Naive thymus-derived CD8-positive, alpha-beta T cell (primary cell): ENCODE measurements around the gene BIRC3. TPM values are rescaled to one million over a fixed set of nuclear protein-coding genes. Genes with fewer than 3 reads are reported as not detected.
"Not testable (repeated sequence)": the region's sequence is repeated elsewhere in the genome, so short reads cannot be mapped to it uniquely, and the experiment has no call there.

Experiments used
- ATAC-seq, 2 donors: fragments of 150-1000 bp; cut with Tn5 transposase in 1 of 2; sonication (Bioruptor Pico), chemical (Tn5 transposase) in 1 of 2; 1 replicate in 1 of 2; 2 replicates in 1 of 2; pipeline ENCODE4 v1.10.0; 2021; ENCODE audit warnings: mild to moderate bottlenecking in 2 of 2, moderate library complexity in 2 of 2
- POLR2A ChIA-PET: fragments of 350-600 bp; sonication (Branson Sonifier 250); formaldehyde crosslinking; loops from one replicate; lab custom pipeline; 2021; ENCODE audit warnings: antibody characterized with exemption; lab: Charles Lee
- DNase-seq, 10 donors: peaks; one replicate each; pipeline versions ENCODE4 v3.0.0 to v3.0.0-alpha.2; 2020 to 2022
- H3K27ac Mint-ChIP-seq, 10 donors: one replicate each; pipeline ENCODE4 v1.8.0; 2020 to 2022; ENCODE audit warnings: mild to moderate bottlenecking in 10 of 10, mixed read lengths in 10 of 10, moderate library complexity in 4 of 10, inconsistent platforms in 1 of 10
- H3K27me3 Mint-ChIP-seq, 5 donors: one replicate each; pipeline ENCODE4 v1.8.0; 2021 to 2022; ENCODE audit warnings: mixed read lengths in 5 of 5
- H3K36me3 Mint-ChIP-seq, 3 donors: one replicate each; pipeline ENCODE4 v1.8.0; 2020 to 2022; ENCODE audit warnings: mixed read lengths in 3 of 3, mild to moderate bottlenecking in 2 of 3, inconsistent platforms in 1 of 3
- H3K4me1 Mint-ChIP-seq, 4 donors: one replicate each; pipeline ENCODE4 v1.8.0; 2021 to 2022; ENCODE audit warnings: mixed read lengths in 4 of 4
- H3K4me3 Mint-ChIP-seq, 10 donors: one replicate each; pipeline ENCODE4 v1.8.0; 2020 to 2022; ENCODE audit warnings: mild to moderate bottlenecking in 10 of 10, mixed read lengths in 10 of 10, moderate library complexity in 6 of 10, inconsistent platforms in 1 of 10
- H3K9me3 Mint-ChIP-seq, 9 donors: one replicate each; pipeline ENCODE4 v1.8.0; 2020 to 2022; ENCODE audit warnings: mixed read lengths in 9 of 9, mild to moderate bottlenecking in 3 of 9, inconsistent platforms in 1 of 9, moderate library complexity in 1 of 9
- polyA plus RNA-seq, 3 donors: library from polyadenylated mRNA; unstranded; fragments of 300-500 nt; fragmentation: Illumina TruSeq; gene quantifications; one replicate each; pipeline ENCODE4 v1.2.3, GENCODE V29; 2021
- total RNA-seq, 8 experiments: library from RNA in 2 of 8; stranded (reverse) in 2 of 8; gene quantifications; one replicate each; pipeline ENCODE4 v1.2.3 and lab custom pipeline; 2021 to 2026

The BIRC3 gene
- total and polyA plus RNA-seq, 5 experiments from 2014 or later, result 16.7 to 97.7 (median 22.9) TPM

- H3K27me3 Mint-ChIP-seq, result no peaks in the 10 kb centered on the region
- H3K4me3 Mint-ChIP-seq, result peak overlapping the region; percentile 72 to 87 (median 77)
- POLR2A ChIA-PET, result interaction anchor here (0.7 to 3.6 kb wide), 5 partner anchors 9 to 48 kb away, joined by 4 to 42 read pairs (median 4); partner anchors contain the start of gene BIRC2
- H3K4me1 Mint-ChIP-seq, result peaks cover 32 to 69% (median 63%) of the 10 kb centered on the region in 4 donors
- ATAC-seq (peak in 1 of 2 donors; percentile 36), DNase-seq (peak in 4 of 10 donors; percentile 17 to 46 (median 24))
- H3K36me3 Mint-ChIP-seq, result peaks cover 26 to 71% (median 47%) of the 10 kb centered on the region in 3 donors
- H3K27ac Mint-ChIP-seq, result peak overlapping the region; percentile 94 to 99 (median 96)
- H3K9me3 Mint-ChIP-seq, result peaks cover 0 to 29% (median 13%) of the 10 kb centered on the region in 9 donors
Observed at GRCh38 chr11:102360681-102361080, 43.4 kb downstream of the BIRC3 start.

- no peaks in the 10 kb centered on the region for H3K27me3 Mint-ChIP-seq
- POLR2A ChIA-PET, result interaction anchor here (0.6 to 3.6 kb wide), 7 partner anchors 10 to 122 kb away, joined by 3 to 42 read pairs (median 4); partner anchors contain the start of gene BIRC2
- H3K36me3 Mint-ChIP-seq, result peaks cover 23 to 70% (median 45%) of the 10 kb centered on the region in 3 donors
- H3K9me3 Mint-ChIP-seq, result peaks cover 0 to 25% (median 13%) of the 10 kb centered on the region in 9 donors
- peak overlapping the region; percentile 94 to 99 (median 96) for H3K27ac Mint-ChIP-seq
- DNase-seq, result peak; percentile 17 to 81 (median 68)
- H3K4me3 Mint-ChIP-seq, result peak overlapping the region; percentile 72 to 87 (median 77)
- ATAC-seq, result peak; percentile 80 to 82
- H3K4me1 Mint-ChIP-seq, result peaks cover 32 to 71% (median 63%) of the 10 kb centered on the region in 4 donors
Observed at GRCh38 chr11:102361086-102362031, 44.1 kb downstream of the BIRC3 start.

GRCh38 chr11:102364991-102365390 is 47.7 kb downstream of the BIRC3 start:
- POLR2A ChIA-PET, result no interaction called here
- peaks cover 17 to 67% (median 37%) of the 10 kb centered on the region in 3 donors for H3K36me3 Mint-ChIP-seq

DNA sequence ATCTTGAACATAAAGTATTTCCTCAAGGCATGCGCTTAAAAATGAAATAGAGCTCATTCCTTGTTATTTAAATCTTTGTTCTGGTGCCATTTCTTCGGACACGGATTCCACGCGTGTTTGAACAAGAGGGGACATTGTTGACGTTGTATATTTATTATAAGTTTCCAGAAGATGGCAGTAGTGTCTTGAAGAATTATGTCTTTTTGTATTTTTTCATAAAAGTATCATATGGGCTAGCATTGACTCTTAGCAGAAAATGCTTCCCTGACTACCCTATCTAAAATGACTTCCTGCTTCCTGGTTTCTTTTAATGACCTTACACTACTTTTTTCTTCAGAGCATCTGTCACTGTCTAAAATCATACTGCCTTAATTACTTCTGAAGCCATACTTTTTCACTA is 50.1 kb downstream of the BIRC3 start:
- H3K4me1 Mint-ChIP-seq, result peaks cover 14 to 44% (median 35%) of the 10 kb centered on the region in 4 donors
- H3K4me3 Mint-ChIP-seq, result peak overlapping the region in 3 of 10 donors; percentile 0 to 31 (median 28)
- H3K27me3 Mint-ChIP-seq, result no peaks in the 10 kb centered on the region
- POLR2A ChIA-PET, result interaction anchor here (0.7 to 1.3 kb wide), 3 partner anchors 9 to 128 kb away, joined by 3 read pairs; no protein-coding TSS in a partner anchor
- DNase-seq (peak in 4 of 10 donors; percentile 20 to 64 (median 50)), ATAC-seq (peak; percentile 84 to 85)
- H3K36me3 Mint-ChIP-seq, result peaks cover 10 to 61% (median 29%) of the 10 kb centered on the region in 3 donors
- peak overlapping the region; percentile 20 to 93 (median 81) for H3K27ac Mint-ChIP-seq
- H3K9me3 Mint-ChIP-seq, result peaks cover 0 to 2% (median 0%) of the 10 kb centered on the region in 9 donors

More at GRCh38 chr11:102364991-102365390, 47.7 kb downstream of the BIRC3 start:
- ATAC-seq (no peak), DNase-seq (no peak)
- no peak overlapping the region for H3K4me3 Mint-ChIP-seq
- H3K4me1 Mint-ChIP-seq, result peaks cover 24 to 60% (median 49%) of the 10 kb centered on the region in 4 donors
- peaks cover 0 to 12% (median 4%) of the 10 kb centered on the region in 9 donors for H3K9me3 Mint-ChIP-seq
- H3K27ac Mint-ChIP-seq, result peak overlapping the region in 9 of 10 donors; percentile 16 to 91 (median 72)
- H3K27me3 Mint-ChIP-seq, result no peaks in the 10 kb centered on the region

DNA sequence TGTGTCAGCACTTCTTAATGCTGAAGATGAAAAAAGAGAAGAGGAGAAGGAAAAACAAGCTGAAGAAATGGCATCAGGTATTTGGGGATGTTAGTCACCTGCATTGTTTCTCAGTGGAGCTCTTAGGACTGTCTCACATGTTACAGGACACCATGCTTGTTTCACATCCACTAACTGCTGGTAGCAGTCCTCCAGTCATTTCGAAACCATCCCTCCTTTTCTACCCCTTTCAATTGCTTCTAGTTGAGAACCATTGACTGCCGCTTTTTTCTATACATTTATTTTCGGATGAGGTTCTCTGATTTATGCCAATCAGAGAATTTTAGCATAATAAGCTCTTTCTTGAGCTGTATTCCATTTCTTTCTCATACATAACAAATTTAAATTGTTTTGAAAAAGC is 51.2 kb downstream of the BIRC3 start:
- no peak overlapping the region for H3K4me3 Mint-ChIP-seq
- POLR2A ChIA-PET, result interaction anchor here (1.0 kb wide), 1 partner anchor 22 kb away, joined by 3 read pairs; no protein-coding TSS in a partner anchor
- ATAC-seq, result no peak

DNA sequence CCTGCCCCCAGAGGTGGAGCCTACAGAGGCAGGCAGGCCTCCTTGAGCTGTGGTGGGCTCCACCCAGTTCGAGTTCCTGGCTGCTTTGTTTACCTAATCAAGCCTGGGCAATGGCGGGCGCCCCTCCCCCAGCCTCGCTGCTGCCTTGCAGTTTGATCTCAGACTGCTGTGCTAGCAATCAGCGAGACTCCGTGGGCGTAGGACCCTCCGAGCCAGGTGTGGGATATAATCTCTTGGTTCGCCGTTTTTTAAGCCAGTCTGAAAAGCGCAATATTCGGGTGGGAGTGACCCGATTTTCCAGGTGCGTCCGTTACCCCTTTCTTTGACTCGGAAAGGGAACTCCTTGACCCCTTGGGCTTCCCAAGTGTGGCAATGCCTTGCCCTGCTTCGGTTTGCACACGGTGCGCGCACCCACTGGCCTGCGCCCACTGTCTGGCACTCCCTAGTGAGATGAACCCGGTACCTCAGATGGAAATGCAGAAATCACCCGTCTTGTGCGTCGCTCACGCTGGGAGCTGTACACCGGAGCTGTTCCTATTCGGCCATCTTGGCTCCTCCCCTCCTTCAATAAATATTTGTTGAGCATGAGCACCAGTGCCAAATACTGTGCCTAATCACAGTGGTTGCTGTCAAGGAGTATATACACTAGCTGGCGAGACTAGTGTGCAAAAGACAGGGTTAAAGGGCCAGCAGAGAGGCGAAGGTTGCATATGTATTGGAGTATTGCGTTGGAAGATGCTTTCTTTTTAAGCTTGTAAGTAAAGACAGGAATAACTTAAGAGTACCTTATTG is 57.5 kb downstream of the BIRC3 start:
- H3K4me3 Mint-ChIP-seq, result peak overlapping the region in 9 of 10 donors; percentile 33 to 73 (median 57)
- H3K4me1 Mint-ChIP-seq, result peaks cover 11 to 32% (median 28%) of the 10 kb centered on the region in 4 donors
- H3K27ac Mint-ChIP-seq, result peak overlapping the region in 9 of 10 donors; percentile 35 to 85 (median 69)
- peaks cover 0 to 47% (median 30%) of the 10 kb centered on the region in 3 donors for H3K36me3 Mint-ChIP-seq
- POLR2A ChIA-PET, result interaction anchor here (1.1 to 1.4 kb wide), 3 partner anchors 13 to 77 kb away, joined by 4 to 5 read pairs (median 4); no protein-coding TSS in a partner anchor
- peak in 4 of 10 donors; percentile 36 to 48 (median 46) for DNase-seq
- H3K27me3 Mint-ChIP-seq, H3K9me3 Mint-ChIP-seq: not testable (repeated sequence)
- peak in 1 of 2 donors; percentile 30 for ATAC-seq

More for the DNA sequence above, 51.2 kb downstream of the BIRC3 start:
- no peak for DNase-seq
- Mint-ChIP-seq H3K27ac (peak overlapping the region in 5 of 10 donors; percentile 20 to 56 (median 49)), H3K36me3 (peaks cover 10 to 52% (median 26%) of the 10 kb centered on the region in 3 donors), H3K27me3 (no peaks in the 10 kb centered on the region), H3K9me3 (peaks cover 0 to 2% (median 0%) of the 10 kb centered on the region in 9 donors), H3K4me1 (peaks cover 14 to 40% (median 33%) of the 10 kb centered on the region in 4 donors)

DNA sequence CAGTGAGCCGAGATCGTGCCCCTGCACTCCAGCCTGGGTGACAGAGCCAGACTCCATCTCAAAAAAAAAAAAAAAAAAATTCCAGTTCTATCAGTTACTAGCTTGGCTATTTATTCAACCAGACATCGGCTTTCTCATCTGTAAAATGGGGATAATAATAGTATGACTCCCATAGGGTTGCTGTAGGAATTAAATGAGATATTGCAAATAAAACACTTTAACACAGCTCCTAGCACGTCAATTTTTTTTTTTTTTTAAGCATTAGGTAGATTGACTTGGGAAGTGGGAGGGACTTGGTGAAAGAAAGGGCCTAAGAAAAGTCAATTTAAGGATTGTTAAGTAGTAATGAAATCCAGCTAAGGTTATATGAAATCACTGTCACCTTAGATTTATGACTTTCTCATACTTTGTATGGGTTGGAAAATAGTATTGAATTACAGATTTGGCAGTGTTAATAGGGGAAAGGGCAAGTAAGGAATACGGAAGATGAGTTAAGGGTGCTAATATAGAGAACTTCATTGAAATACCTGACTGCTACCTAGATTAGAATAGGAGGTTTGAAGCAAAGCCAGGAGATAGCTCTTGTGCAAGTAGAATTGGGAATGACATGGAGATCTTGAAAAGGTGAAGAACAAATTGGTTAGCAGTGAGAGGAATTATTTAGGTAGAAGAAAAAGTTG is 58.6 kb downstream of the BIRC3 start:
- H3K36me3 Mint-ChIP-seq, result peaks cover 0 to 57% (median 35%) of the 10 kb centered on the region in 3 donors
- peak overlapping the region in 3 of 10 donors; percentile 2 to 28 (median 4) for H3K4me3 Mint-ChIP-seq
- ATAC-seq (no peak), DNase-seq (no peak)
- H3K9me3 Mint-ChIP-seq, result peaks cover 0 to 2% (median 0%) of the 10 kb centered on the region in 9 donors
- peak overlapping the region in 5 of 10 donors; percentile 6 to 84 (median 53) for H3K27ac Mint-ChIP-seq
- peaks cover 11 to 32% (median 28%) of the 10 kb centered on the region in 4 donors for H3K4me1 Mint-ChIP-seq
- no peaks in the 10 kb centered on the region for H3K27me3 Mint-ChIP-seq
- POLR2A ChIA-PET, result interaction anchor here (0.9 to 1.4 kb wide), 4 partner anchors 14 to 76 kb away, joined by 4 to 6 read pairs (median 4); no protein-coding TSS in a partner anchor

DNA sequence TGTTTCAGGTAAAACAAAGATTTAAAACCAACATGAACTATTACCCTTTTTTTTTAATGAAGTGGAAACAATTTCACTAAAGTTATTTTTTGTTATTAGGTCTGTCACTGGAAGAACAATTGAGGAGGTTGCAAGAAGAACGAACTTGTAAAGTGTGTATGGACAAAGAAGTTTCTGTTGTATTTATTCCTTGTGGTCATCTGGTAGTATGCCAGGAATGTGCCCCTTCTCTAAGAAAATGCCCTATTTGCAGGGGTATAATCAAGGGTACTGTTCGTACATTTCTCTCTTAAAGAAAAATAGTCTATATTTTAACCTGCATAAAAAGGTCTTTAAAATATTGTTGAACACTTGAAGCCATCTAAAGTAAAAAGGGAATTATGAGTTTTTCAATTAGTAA is 60.6 kb downstream of the BIRC3 start:
- DNase-seq (no peak), ATAC-seq (no peak)
- H3K9me3 Mint-ChIP-seq, result no peaks in the 10 kb centered on the region
- POLR2A ChIA-PET, result no interaction called here
- peaks cover 0 to 67% (median 36%) of the 10 kb centered on the region in 3 donors for H3K36me3 Mint-ChIP-seq
- H3K4me3 Mint-ChIP-seq, result no peak overlapping the region
- no peaks in the 10 kb centered on the region for H3K27me3 Mint-ChIP-seq
- peak overlapping the region in 1 of 10 donors; percentile 15 for H3K27ac Mint-ChIP-seq
- H3K4me1 Mint-ChIP-seq, result peaks cover 8 to 30% (median 24%) of the 10 kb centered on the region in 4 donors

DNA sequence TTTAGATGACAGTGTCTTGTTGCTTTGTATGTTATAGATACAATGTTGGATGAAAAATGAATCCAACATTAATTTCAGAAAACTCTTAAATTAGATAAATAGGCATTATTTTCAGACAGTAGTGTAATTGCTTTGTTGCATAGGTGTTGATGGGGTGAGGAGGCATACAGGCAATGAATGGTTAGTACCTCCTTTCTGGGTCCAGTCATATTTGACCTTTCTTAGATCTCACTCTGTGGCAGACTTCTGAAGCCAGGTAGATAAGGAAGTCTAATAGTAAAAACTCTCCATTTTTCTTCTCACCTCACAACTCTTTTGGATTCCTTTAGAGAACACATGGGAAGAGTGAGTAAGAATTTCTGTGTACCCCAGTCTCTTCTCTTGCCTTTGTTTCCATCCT is 61.5 kb downstream of the BIRC3 start:
- DNase-seq, result no peak
- H3K27me3 Mint-ChIP-seq, result no peaks in the 10 kb centered on the region
- ATAC-seq, result no peak
- POLR2A ChIA-PET, result interaction anchor here (1.2 kb wide), 1 partner anchor 73 kb away, joined by 3 read pairs; no protein-coding TSS in a partner anchor
- H3K4me3 Mint-ChIP-seq, result no peak overlapping the region
- H3K36me3 Mint-ChIP-seq, result peaks cover 0 to 75% (median 36%) of the 10 kb centered on the region in 3 donors
- peaks cover 8 to 31% (median 23%) of the 10 kb centered on the region in 4 donors for H3K4me1 Mint-ChIP-seq
- no peaks in the 10 kb centered on the region for H3K9me3 Mint-ChIP-seq
- H3K27ac Mint-ChIP-seq, result peak overlapping the region in 3 of 10 donors; percentile 2 to 37 (median 9)

GRCh38 chr11:102382384-102382783 is 65.1 kb downstream of the BIRC3 start:
- H3K36me3 Mint-ChIP-seq, result peaks cover 7 to 77% (median 40%) of the 10 kb centered on the region in 3 donors
- DNase-seq, result no peak

GRCh38 chr11:102383839-102384238 is 66.6 kb downstream of the BIRC3 start:
- Mint-ChIP-seq H3K27me3 (no peaks in the 10 kb centered on the region), H3K9me3 (no peaks in the 10 kb centered on the region), H3K4me1 (peaks cover 5 to 33% (median 27%) of the 10 kb centered on the region in 4 donors), H3K27ac (peak overlapping the region in 3 of 10 donors; percentile 12 to 34 (median 22)), H3K4me3 (no peak overlapping the region), H3K36me3 (peaks cover 13 to 73% (median 35%) of the 10 kb centered on the region in 3 donors)
- ATAC-seq, result no peak
- DNase-seq, result no peak
- POLR2A ChIA-PET, result interaction anchor here (1.0 kb wide), 1 partner anchor 17 kb away, joined by 3 read pairs; no protein-coding TSS in a partner anchor

More at GRCh38 chr11:102382384-102382783, 65.1 kb downstream of the BIRC3 start:
- POLR2A ChIA-PET, result no interaction called here
- Mint-ChIP-seq H3K9me3 (no peaks in the 10 kb centered on the region), H3K4me3 (no peak overlapping the region), H3K27ac (peak overlapping the region in 3 of 10 donors; percentile 6 to 49 (median 12)), H3K27me3 (no peaks in the 10 kb centered on the region), H3K4me1 (peaks cover 2 to 33% (median 29%) of the 10 kb centered on the region in 4 donors)
- ATAC-seq, result no peak
